Right renal cortex interstitium (tissue), 3 donors: ENCODE results near the gene CLDN7. TPM values are rescaled to one million over a fixed set of nuclear protein-coding genes. Genes with fewer than 3 reads are reported as not detected.

Source experiments
- polyA plus RNA-seq, 3 donors: library from polyadenylated mRNA; unstranded; fragments of 120-200 nt; gene quantifications; one replicate each; pipeline ENCODE4 v1.2.1, GENCODE V29; 2013; ENCODE audit not compliant: insufficient read length in 3 of 3

CLDN7 gene
- polyA plus RNA-seq, 3 donors, result 37.3 to 47.0 (median 46.1) TPM

Other genes starting within 250 kb of the CLDN7 start
- 100 to 1,000 TPM; 162 to 188 (median 171) TPM for gene RNASEK, start 249.9 kb downstream of the CLDN7 start, polyA plus RNA-seq
- gene BCL6B, start 239.4 kb downstream of the CLDN7 start, polyA plus RNA-seq, result 10 to 100 TPM; 25.3 to 27.7 (median 25.4) TPM
- gene SLC16A13, start 226.5 kb downstream of the CLDN7 start, polyA plus RNA-seq, result 1 to 10 TPM; 2.4 to 3.3 (median 2.4) TPM
- under 1 TPM; 0.29 to 0.55 (median 0.34) TPM for gene SLC16A11, start 218.4 kb downstream of the CLDN7 start, polyA plus RNA-seq
- gene CLEC10A, start 182.2 kb downstream of the CLDN7 start, polyA plus RNA-seq, result 1 to 10 TPM; 1.2 to 1.9 (median 1.6) TPM
- 1 to 10 TPM; 1.2 to 1.5 (median 1.4) TPM for gene ASGR2, start 147.7 kb downstream of the CLDN7 start, polyA plus RNA-seq
- 1 to 10 TPM; 5.3 to 6.7 (median 5.7) TPM for gene ASGR1, start 83.1 kb downstream of the CLDN7 start, polyA plus RNA-seq
- 10 to 100 TPM; 22.5 to 25.2 (median 22.8) TPM for gene DLG4, start 42.6 kb downstream of the CLDN7 start, polyA plus RNA-seq
- 100 to 1,000 TPM; 371 to 476 (median 439) TPM for gene ACADVL, start 42.5 kb downstream of the CLDN7 start, polyA plus RNA-seq
- gene DVL2, start 28.0 kb downstream of the CLDN7 start, polyA plus RNA-seq, result 10 to 100 TPM; 44.4 to 52.4 (median 44.8) TPM
- gene PHF23, start 23.0 kb downstream of the CLDN7 start, polyA plus RNA-seq, result 10 to 100 TPM; 51.1 to 60.7 (median 53.7) TPM
- 100 to 1,000 TPM; 466 to 495 (median 468) TPM for gene GABARAP, start 20.0 kb downstream of the CLDN7 start, polyA plus RNA-seq
- gene CTDNEP1, start 10.7 kb downstream of the CLDN7 start, polyA plus RNA-seq, result 100 to 1,000 TPM; 142 to 144 (median 142) TPM
- 10 to 100 TPM; 48.1 to 53.1 (median 51.8) TPM for gene ELP5, start 10.3 kb downstream of the CLDN7 start, polyA plus RNA-seq
- 1 to 10 TPM; 1.6 to 2.2 (median 2.0) TPM for gene SLC2A4, start 19.2 kb upstream of the CLDN7 start, polyA plus RNA-seq
- gene YBX2, start 32.2 kb upstream of the CLDN7 start, polyA plus RNA-seq, result 1 to 10 TPM; 1.8 to 3.1 (median 2.8) TPM
- gene EIF5A, start 45.1 kb upstream of the CLDN7 start, polyA plus RNA-seq, result 100 to 1,000 TPM; 280 to 329 (median 326) TPM
- gene GPS2, start 52.9 kb upstream of the CLDN7 start, polyA plus RNA-seq, result 10 to 100 TPM; 85.8 to 96.1 (median 87.8) TPM
- 10 to 100 TPM; 23.4 to 27.7 (median 24.7) TPM for gene NEURL4, start 66.9 kb upstream of the CLDN7 start, polyA plus RNA-seq
- gene ACAP1, start 74.1 kb upstream of the CLDN7 start, polyA plus RNA-seq, result 1 to 10 TPM; 4.6 to 6.0 (median 5.7) TPM
- gene KCTD11, start 89.7 kb upstream of the CLDN7 start, polyA plus RNA-seq, result 10 to 100 TPM; 11.7 to 12.7 (median 11.7) TPM
- gene TMEM95, start 92.7 kb upstream of the CLDN7 start, polyA plus RNA-seq, result not detected
- gene TNK1, start 118.6 kb upstream of the CLDN7 start, polyA plus RNA-seq, result 1 to 10 TPM; 4.4 to 5.2 (median 4.8) TPM
- 10 to 100 TPM; 24.3 to 30.9 (median 28.6) TPM for gene PLSCR3, start 132.0 kb upstream of the CLDN7 start, polyA plus RNA-seq
- gene TMEM256, start 141.6 kb upstream of the CLDN7 start, polyA plus RNA-seq, result 10 to 100 TPM; 82.4 to 93.2 (median 86.5) TPM
- 10 to 100 TPM; 16.8 to 18.6 (median 18.2) TPM for gene NLGN2, start 145.4 kb upstream of the CLDN7 start, polyA plus RNA-seq
- not detected for gene SPEM1, start 157.8 kb upstream of the CLDN7 start, polyA plus RNA-seq
- gene SPEM2, start 163.1 kb upstream of the CLDN7 start, polyA plus RNA-seq, result not detected
- gene SPEM3, start 166.4 kb upstream of the CLDN7 start, polyA plus RNA-seq, result not detected
- 1 to 10 TPM; 3.6 to 4.4 (median 4.2) TPM for gene TMEM102, start 173.0 kb upstream of the CLDN7 start, polyA plus RNA-seq
- gene FGF11, start 177.0 kb upstream of the CLDN7 start, polyA plus RNA-seq, result 1 to 10 TPM; 5.5 to 6.8 (median 6.6) TPM
- 10 to 100 TPM; 10.1 to 11.0 (median 10.9) TPM for gene CHRNB1, start 182.6 kb upstream of the CLDN7 start, polyA plus RNA-seq
- gene ZBTB4, start 217.2 kb upstream of the CLDN7 start, polyA plus RNA-seq, result 10 to 100 TPM; 35.9 to 38.0 (median 37.6) TPM
- under 1 TPM in 1 of 3 donors, not detected in 2; 0.10 TPM for gene SLC35G6, start 219.0 kb upstream of the CLDN7 start, polyA plus RNA-seq
- 100 to 1,000 TPM; 108 to 118 (median 118) TPM for gene POLR2A, start 221.9 kb upstream of the CLDN7 start, polyA plus RNA-seq